GM04503 (cell line): ENCODE measurements around the gene IRX1.

Experiments
- DNase-seq: peaks from one replicate; pipeline ENCODE4 v3.0.0-alpha.2; 2012; ENCODE audit warnings: low read depth

IRX1 gene

DNA sequence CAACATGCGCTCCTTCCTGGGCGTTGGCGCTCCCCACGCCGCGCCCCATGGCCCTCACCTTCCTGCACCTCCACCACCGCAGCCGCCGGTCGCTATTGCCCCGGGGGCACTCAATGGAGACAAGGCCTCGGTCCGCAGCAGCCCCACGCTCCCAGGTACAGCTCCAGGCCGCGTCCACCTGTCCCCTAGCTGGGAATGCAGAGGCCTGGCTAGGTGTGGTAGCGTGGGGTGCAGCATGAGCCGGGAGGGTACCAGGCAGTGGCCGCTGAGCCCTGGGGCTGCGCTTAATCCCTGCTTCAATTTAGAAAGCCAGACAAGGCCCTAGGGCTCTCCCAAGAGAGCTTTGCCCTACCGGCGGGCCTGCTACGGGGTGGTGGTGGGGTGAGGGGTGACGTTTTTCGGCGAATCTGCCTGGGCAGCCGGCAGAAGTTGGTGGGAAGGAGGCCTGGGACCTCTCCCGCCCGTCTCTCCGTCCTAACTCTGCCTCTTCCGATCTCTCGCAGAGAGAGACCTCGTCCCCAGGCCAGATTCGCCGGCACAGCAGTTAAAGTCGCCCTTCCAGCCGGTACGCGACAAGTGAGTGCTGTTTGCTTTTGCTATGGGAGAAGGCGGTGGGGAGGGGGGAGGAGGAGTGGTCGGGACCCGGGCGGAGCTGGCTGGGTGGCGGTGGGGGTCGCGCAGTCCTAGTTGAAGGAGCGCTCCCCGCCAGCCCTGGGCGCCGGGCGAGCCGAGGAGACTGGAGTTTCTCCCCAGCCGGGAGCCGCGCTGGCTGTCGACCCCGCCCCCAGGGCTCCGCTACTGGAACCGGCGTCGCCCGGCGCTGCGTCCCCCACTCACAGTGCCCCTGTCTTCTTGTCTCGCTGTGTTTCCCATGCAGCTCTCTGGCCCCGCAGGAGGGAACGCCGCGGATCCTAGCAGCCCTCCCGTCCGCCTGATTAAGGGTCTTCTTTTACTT lies 4.8 kb downstream of the IRX1 start:
- no peak for DNase-seq

DNA sequence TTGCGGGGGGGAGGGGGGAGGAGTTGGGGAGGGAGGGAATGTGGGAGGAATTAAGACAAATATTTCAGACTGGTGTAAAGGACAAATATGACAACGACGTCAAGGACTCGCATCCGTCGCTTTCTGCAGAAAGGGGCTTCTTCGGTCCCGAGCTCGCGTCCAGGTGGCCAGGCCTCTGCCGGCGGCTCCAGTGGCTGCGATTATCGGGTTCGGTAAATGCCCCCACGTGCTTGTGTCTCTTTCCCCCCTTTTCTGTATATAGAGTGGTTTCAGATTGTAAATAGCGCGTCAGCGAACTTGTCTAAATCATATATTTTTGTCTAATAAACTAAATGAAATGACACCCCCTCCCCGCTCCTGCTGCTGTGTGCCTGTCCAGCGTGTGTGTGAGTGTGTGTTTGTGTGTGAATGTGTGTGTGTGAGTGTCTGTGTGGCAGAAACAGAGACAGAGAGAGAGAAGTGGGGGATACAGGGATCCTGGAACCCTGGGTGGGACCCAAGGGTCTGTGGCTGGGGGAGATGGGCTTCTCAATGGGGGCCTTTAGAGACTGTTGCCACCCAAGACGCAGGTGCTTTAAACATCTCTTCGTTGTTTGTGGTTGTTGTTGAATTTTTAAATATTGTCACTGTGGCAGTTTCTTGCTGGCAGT lies 5.6 kb downstream of the IRX1 start:
- DNase-seq = no peak

DNA sequence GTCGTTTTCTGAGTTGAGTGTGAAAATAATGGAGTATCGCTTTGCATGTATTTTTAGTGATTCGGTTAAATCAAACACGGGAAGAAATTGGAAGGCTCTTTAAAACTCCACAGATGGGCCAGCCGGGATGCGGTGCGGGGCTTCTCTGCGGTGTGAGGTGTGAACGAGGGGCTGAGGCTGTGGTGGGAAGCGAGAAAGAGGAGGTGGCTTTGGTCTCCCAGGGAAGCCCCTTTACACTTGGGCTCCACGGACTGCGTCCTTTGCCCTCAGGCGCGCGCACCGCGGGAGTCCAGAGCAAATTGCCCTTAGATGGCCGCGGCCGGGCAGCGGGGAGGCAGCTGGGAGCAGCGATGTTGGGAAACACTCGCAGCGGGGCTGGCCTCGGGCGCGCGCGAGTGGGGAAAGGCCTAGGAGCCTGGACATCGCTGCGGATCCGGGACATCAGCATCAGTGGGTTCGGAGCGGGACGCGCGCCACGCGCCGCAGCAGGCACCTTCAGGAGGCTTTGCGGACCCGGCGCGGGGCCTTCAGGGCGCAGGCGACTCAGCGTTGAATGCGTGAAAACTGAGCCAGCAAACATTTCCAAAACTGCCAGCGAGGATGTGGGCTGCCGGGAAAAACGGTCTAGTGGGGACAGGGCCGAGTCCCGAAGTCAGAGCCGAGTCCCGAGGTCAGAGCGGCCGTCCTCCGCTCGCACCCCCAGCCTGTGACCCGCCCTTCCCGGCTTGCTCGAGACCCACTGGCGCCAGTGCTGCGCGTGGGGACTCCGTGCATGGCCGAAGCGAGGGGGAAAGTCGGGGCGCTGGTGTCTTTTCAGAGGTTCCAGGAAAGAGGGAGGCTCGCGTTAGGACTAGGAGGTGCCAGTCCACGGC lies 6.5 kb downstream of the IRX1 start:
- no peak for DNase-seq

DNA sequence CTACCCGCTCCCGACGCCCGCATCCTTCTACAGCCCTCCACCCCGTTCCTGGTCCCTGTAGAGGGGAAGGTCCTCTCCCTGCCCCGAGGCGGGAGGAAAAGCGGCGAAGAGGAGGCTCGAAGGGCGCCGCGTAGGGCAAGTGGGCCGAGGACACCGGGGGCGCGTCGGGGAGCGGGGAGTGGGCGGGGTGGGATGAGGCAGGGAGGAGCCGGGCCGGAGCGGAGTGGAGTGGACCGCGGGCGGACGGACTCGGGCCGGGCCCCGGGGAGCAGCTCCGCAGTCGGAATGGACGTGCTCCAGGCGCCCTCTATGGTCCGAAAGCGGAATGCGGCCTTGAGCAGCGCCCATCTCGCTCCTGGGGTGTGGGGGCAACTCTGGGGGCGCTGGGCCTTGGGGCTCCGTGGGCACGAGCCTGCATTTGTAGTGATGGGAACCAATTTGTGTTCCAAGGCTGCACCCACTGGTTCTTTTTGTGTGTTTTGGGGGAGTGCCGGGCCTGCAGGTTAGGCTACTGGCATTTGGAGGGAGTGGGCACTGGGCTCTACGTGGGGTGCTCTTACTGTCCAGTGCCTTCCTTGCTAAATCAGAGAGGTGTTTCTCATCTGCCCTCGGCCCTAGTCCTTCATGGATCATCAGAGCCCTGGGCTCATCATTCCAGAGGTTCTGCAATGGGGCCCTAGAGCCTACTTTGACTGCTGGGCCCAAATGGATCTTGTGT lies 7.3 kb downstream of the IRX1 start:
- DNase-seq = no peak

DNA sequence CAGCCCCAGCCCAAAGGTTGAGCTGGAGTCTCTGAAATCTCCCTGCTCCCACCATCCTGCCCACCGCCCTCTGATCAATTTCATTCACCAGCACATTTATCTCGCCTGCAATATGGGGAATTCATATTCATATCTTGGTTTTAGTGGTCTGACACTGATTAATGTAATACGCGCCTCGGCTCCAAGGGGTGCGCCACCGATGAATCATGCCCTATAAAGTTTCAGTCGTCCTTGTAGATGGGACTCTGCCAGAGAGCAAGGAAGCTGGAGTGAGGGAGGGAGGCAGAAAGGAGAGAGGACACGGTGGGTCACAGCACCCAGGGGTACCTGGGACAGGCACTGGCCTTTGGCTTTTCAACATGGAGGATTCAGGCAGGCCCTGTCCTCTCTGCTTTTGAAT lies 8.9 kb downstream of the IRX1 start:
- no peak for DNase-seq

DNA sequence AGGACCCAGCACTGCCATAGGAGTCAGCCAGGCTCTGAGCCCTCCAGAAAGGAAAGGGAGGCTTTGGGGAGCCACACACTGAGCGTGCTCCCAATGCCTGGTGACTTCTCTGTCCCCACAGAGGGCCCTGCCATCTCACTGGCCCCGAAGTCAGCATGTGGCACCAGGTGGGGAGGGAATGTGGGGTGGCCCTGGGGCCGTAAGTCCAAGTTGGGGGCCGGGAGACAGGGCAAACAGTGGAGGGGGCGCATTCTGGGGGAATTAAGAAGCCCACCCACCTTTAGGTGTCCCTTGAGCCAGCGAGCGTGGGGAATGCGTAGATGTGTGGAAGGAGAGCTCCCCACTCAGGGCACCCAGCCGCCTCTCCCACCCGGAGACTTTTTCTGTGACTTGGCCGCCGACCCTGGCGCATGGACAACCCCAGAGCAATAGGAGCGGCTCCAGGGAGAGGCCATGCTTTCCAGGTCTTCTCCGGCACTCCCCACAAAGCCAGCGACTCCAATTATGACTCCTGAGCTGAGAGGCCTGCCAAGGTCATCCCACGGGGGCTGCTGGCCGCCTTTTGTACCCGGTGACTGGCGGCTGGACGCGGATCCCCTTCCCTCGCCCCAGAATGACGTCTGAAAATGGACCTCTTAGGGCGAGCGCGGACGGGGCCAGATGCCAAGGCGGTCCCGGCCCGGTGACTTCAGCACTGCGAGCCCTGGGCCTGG lies 9.8 kb downstream of the IRX1 start:
- DNase-seq = no peak

DNA sequence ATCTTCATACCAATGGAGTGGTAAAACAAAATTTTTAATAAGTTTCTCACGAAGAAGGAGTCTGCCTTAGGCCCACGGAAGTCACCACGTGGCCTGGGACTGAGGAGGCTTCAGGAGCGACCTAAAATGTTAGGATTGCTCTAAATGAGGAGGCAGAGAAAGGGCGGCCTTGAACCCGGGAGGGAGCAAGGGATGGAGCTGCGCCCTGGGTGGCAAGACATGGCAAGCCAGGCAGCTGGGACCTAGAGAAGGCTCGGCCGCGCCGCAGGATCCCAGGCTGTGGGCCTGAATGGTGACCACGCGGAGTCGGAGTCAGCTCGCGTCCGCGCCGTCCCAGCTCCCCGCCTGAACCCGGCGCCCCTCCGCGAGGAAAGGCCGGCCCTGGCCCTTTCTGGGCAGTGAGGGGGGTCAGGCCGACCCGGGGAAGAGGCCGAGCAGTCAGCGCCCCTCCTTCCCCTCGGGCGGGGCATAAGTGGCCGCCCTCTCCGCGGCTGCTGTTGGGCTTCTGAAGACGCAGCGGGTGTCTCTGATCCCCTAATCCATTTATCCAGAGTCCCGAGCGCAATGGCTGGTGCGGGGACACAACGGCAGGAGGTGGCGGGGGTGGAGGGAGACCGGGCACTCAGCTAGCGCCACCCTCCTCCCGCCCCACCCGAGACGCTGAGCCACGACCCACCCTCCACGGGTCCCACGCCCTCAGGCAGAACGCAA lies 10.6 kb downstream of the IRX1 start:
- DNase-seq = no peak

DNA sequence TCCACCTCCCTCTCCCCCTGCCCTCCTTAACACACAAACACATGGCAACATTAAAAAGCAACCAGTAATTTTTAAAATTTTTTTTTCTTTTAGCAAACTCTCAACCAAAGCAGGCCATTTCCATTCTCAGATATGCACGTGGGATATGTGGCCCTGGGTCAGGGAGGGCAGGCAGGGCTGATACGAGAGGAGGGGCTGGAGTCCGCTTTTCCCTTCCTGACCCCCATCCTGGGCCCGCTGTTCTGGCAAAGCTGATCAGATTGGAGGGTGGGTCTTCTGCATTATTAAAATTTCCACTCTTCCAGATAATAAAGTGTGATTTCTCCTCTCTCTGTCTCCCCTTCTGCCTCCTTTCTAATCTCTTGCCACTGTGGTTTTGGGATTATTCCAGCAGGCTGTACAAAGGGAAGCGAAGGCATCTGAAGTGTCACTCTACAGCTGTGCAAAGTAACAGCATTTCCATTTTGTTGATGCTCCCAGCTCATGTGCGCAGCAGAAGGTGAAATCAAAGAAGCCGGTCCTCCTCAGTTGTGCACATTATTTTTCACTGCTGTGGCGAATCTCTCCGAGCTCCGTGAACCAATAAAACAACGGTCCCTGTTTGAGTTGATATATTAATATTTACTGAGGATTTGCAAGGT lies 12.0 kb downstream of the IRX1 start:
- no peak for DNase-seq

DNA sequence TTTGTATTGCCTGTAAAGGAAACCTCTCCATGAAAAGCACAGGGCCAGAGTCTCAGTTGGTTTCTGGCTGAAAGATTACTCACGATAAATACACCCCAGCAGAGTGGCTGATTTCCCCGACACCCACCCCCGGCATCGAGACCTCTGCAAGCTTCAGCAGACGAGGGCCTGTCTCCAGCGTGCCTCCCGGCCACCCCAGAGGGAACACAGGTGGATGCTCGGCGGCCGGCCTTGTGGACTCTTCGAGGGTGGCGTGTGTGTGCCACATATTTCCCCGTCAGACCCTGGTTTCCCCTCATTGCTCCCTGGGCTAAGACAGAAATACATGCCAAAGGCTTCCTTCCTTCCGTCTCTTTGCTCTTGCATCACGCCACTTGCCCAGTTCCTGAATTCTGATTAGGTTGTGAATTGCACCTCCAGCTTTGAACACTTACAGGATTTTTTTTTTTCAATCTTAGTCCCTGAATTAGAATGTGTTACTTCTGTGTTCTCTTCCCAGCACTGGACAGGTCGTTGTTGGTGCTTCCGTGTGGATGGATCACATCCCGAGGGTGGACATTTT lies 13.6 kb downstream of the IRX1 start:
- no peak for DNase-seq

DNA sequence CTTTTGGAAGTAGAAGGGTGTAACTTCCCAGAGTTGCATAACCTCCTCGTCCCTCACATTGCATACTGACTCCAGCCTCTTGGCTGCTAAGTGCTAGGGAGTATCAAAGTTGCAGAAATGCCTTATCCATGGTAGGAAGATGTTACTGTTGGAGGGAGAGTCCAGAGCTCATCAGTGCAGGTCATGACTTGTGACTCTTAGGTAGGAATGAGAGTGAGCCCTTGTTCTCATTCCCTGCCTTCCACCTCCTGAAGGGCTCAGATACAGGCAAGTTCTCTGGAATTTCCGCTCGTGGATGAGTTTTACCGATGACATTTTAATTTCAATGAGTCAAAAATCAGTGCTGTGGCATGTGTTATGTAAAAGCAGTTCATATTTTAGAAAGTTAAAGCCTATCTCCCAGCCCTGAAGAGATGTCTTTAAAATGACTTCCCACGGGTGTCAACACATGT lies 17.0 kb downstream of the IRX1 start:
- peak; percentile 90 for DNase-seq

DNA sequence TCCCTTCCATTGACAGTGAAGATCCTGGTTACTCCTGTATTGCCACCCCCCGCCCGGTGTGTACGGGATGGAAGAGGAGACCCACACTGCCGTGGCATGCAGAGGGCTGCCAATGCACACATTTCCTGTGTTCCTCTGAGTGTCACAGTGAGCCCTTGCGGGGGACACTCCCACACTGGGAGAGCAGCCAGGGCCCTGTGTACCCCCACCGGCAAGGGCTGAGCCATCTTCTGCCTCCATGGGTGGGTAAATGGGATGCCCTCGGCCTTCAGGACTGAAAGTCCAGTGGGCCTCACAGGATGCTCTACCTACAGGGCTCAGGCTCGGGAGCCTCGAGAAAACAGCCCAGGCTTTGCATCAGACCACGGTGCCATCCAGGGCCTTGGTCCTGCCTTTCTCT lies 18.1 kb downstream of the IRX1 start:
- no peak for DNase-seq

DNA sequence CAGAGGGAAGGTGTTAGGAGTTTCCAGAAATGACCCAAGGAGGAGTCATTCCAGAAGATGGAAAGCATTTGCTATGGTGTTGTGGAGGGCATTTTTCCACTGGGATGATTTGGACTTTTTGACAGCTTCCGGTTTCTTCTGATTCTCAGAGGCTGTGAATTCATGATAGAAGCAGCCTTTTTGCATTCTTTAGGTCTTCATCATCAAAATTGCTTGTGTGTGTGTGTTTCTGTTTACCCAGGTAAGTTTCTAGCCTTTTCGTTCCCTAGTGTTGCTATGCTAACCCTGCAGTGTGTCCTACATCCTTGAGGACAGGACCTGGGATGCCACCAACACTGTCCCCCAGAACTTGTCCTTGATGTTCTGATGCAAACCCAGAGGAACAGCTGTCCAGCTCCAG lies 19.6 kb downstream of the IRX1 start:
- no peak for DNase-seq

DNA sequence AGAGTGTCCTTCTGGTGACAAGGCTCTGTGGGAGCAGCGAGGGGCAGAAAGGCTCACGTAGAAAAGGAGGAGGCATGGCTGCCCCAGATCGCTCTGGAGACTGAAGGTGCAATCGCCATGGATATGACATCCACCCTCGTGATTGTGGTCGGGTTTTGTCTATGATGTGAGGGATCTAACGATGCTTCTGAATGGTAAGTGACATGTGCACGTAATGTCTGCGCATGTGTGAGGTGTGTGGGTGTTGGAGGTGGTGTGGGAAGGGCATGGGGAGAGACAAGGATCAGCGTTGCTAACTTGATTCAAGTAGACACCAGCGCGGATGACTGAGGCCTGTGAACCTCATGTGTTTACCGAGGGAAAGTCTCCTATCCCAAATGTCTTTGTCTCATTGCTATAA lies 20.2 kb downstream of the IRX1 start:
- DNase-seq = no peak

DNA sequence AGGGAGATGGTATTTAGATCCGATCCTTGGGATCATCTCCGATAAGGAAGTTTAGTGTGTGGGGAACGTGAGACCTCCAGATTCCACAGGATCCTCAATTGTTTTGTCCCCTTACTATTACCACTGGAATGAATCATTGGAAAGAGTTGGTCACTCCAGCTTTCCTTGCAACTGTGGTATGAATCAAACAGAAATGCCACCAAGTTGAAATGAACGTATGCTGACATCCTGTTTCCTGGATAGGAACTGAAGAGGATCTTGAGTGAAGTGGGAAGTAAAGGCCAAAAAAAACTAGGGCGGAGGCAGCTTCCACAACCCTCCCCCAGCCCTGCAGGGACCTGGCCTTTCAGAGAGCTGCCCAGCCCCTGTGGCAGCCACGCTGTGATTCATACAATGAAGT lies 23.9 kb downstream of the IRX1 start:
- no peak for DNase-seq

DNA sequence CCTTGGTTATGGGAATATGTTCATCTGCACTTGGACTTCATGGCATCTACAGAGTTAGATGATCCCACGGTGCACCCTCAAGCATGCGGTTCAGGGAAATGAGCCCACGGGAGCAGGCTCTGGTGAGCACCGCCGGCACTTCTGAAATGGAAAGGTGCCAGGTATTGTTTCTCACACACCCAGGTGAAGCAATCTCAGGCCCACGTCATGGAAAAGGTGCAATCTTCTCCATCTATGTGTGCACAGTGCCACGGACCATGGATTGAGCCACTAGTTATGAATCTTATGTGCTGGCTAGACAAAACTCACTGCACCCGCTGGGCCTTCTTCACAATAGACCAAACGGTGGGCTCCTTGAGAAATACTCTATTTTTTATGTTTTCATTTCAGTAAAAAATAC lies 27.3 kb downstream of the IRX1 start:
- DNase-seq = no peak

DNA sequence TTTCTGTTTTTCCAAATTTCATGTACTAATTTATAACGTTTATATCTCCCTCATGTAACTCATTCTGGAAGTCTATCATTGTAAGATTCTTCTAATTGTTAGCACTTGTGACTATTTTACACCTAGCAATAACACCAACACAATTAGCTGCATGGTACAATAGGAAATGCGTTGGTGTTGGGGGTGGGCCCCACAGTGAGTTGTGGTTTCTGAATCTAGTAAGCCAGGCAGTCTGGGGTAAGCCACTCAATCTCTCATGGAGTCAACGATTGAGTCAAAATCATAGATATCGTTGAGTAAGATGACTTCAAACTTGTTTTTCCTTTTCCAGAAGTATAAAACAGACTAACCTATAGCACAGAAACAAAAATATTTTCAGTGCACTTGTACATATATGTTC lies 30.0 kb downstream of the IRX1 start:
- DNase-seq = no peak

DNA sequence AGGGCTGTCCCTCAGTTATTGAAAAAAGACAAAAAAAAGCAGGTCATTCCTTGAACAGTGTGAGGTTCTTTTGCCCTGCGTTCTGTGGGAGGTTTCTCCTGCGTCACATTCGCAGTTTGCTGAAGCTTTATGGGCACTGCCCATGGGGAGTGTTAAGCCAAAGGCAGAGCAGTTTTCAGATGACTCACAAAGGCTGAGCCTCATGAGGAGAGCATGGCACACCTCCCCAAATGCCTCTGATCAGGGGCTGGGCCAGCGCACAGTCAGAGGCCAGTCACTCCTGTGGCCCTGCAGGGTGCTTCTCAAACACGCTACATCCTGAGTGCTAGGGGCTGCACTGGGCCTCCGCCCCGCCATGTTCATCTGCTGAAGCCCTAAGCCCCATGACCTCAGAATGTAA lies 38.4 kb downstream of the IRX1 start:
- DNase-seq = no peak

DNA sequence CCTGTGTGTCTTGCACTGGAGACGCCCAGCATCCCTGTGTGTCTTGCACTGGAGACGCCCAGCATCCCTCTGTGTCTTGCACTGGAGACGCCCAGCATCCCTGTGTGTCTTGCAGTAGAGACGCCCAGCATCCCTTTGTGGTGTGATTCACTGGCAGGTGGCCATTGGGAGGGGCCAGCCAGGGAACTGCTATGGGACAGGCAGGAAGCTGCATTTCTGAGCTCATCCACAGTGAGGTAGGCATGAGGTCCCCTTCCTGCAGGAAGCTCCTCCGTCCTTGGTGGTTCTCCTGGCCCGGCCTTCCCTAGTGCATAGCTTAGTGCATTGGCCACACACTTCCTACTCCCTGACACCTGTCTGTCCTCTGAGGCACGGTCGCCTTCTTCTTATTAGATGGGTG lies 43.5 kb downstream of the IRX1 start:
- DNase-seq = no peak

DNA sequence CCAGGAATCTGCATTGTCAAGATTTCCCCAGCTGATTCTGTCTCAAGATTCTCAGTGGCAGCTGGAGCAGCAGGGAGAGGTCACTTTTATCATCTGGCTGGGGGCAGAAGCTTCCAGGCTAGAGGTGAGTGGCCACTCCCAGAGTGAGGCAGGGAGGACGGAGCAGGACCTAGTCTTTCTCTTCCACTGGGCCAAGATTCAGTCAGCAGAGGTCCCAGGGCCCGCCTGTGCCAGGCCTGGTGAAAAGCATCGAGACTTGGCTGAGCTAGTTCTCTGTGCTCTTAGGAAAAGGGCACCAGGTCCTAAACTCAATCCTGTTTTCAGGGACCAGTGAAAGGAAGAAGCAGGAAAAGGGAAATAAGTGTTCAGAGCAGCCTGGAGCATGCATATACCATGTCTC lies 46.6 kb downstream of the IRX1 start:
- no peak for DNase-seq

DNA sequence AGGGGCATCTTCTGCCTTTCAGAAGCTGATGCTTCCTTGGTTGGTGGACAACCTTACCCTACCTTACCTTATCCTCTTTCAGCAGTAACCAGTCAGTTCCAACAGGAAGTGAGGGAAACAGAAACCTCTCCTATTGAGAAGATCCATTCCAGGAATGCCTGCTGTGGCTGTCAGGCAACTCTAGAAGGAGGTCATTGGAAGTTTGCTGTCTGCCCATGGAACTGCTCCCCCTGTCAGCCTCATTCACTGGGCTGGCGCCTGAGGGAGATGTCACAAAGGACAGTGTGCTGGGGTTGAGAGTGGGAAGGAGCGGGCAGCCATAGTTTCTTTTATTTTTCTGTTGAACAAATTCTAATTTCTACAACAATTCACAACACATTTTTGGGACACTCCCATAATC lies 54.7 kb downstream of the IRX1 start:
- DNase-seq = peak; percentile 16
